ENCODE measurements around the gene GRID2.

GRID2 gene

DNA sequence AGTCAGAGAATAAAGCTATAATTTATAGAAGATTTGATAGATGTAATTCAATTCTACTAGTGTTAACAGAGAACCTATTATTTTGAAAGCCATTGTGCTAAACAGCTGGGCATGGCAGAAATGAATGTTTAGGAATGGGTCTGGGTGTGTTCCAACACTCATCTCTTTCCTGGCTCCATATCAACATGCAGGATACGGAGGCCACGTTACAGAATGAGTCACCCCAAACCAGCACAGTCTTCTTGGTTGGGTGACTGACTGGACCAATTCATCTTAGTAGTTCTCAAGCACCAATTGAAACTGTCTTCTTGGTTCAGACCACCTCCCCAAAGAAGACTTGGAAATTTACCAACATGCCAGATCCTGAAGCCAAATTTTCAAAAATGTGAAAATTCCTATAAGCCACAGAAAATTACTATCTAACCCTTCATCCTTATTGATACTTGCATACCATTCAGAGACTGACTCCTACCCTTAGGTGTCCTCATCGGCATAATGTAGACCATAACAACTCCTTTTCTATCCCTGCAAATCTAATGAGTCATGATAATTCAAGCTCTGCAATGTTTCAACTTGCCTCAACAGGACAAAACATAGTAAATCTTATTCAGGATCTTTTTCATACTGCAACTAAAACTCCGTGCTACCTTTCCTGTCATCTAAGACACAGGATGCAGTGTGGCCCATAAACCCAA, 1472.8 kb downstream of the GRID2 start:
- TF ChIP-seq, protein P1, sequence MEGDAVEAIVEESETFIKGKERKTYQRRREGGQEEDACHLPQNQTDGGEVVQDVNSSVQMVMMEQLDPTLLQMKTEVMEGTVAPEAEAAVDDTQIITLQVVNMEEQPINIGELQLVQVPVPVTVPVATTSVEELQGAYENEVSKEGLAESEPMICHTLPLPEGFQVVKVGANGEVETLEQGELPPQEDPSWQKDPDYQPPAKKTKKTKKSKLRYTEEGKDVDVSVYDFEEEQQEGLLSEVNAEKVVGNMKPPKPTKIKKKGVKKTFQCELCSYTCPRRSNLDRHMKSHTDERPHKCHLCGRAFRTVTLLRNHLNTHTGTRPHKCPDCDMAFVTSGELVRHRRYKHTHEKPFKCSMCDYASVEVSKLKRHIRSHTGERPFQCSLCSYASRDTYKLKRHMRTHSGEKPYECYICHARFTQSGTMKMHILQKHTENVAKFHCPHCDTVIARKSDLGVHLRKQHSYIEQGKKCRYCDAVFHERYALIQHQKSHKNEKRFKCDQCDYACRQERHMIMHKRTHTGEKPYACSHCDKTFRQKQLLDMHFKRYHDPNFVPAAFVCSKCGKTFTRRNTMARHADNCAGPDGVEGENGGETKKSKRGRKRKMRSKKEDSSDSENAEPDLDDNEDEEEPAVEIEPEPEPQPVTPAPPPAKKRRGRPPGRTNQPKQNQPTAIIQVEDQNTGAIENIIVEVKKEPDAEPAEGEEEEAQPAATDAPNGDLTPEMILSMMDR (IDR thresholded peaks at IDR 0.05), result no peak
- H3K27ac ChIP-seq, result no peak overlapping the region

DNA sequence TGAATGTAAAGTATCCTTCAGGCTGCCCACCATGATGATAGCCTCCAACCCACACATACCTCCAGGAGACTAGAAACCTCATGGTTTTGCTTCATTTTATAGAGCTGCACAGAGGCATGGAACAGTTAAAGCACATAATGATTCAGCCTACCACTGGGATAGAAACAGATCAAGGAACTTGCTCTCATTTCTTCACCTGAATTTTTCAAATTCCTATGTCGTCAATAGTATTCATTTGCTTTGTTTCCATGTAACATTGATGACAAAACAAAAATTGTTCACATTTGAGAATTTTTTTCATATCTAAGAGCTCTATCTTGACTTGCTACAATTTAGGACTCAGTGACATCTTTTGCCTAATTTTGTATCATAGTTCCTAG, 1473.3 kb downstream of the GRID2 start:
- no peak for TF ChIP-seq ZFX (IDR thresholded peaks at IDR 0.05; ENCODE audit: borderline replicate concordance)
- TF ChIP-seq, protein P1 (IDR thresholded peaks at IDR 0.05), result no peak
- no peak overlapping the region for H3K27ac ChIP-seq

DNA sequence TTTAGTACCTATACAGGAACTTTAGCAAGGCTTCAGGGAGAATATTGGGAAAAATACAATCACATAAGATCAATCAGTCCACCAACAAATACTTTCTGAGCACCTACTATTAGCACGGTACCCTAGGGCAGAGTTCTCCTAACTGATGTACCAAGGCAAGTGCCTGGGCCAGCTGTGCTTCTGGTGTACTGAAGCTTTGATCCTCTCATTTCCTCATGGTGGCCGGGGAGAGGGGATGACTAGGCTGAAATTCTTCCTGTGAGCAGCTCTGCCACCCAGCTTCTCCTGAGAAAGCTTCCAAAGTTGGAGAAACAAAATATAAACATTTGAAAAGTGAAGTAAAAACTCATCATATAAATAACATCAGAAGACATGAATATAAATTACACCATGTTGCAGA, 1475.5 kb downstream of the GRID2 start:
- TF ChIP-seq, protein P1 (IDR thresholded peaks at IDR 0.05), result no peak
- no peak for TF ChIP-seq ZFX (IDR thresholded peaks at IDR 0.05; ENCODE audit: borderline replicate concordance)
- no peak overlapping the region for H3K27ac ChIP-seq

DNA sequence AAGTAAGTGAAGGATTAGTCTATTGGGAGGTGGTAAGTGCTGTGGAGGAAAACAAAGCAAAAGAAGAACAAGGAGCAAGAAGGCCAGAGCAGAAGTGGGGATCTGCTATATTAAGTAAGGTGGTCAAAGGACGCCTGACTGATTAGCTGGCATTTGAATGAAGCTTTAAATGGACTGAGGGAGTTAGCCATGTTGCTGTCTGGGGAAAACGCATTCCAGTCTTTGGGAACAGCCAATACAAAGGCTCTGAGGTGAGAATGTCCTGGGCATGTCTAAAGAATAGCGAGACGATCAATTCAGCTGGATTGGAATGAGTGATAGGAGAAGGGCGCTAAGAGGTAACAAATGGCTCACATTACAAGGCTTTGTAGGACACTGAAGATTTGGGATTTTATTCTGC, 1476.3 kb downstream of the GRID2 start:
- no peak overlapping the region for H3K27ac ChIP-seq
- no peak for TF ChIP-seq ZFX (IDR thresholded peaks at IDR 0.05; ENCODE audit: borderline replicate concordance)

DNA sequence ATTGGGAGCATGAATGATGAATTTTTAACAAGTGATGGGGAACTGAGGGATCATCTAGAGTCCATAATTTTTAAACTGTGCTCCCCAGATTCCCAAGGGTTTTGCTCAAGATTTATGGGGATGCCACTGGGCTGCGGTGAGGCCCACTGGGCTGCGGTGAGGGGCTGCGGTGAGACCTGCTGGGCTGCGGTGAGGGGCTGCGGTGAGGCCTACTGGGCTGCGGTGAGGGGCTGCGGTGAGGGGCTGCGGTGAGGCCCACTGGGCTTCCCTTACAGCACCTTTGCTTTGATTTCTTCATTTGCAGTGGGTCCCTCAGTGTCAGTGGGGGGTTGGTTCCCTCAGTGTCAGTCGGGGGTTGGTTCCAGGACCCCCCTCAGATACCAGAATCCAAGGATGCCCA, 1477.4 kb downstream of the GRID2 start:
- TF ChIP-seq ZFX (IDR thresholded peaks at IDR 0.05; ENCODE audit: borderline replicate concordance), result no peak
- TF ChIP-seq, protein P1 (IDR thresholded peaks at IDR 0.05), result no peak
- no peak overlapping the region for H3K27ac ChIP-seq

DNA sequence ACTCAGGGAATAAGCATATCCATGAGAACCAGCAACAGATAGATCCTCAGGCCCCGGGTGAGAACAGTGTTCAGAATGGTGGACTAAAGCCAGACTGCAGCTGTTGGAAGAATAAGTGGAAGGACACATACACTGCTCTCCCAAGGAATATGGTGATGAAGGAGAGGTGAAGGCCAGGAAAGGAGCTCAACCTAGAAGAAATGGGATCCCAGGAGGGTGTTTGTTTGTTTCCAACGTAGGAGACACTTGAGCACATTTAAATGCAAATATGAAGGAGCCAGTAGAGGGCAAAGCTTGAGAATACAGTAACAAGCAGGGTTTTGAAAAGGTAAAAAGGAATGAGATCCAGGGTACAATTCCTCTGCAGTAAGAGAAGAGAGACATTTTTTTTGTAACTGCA, 1482.4 kb downstream of the GRID2 start:
- TF ChIP-seq, protein P1 (IDR thresholded peaks at IDR 0.05), result no peak
- no peak for TF ChIP-seq ZFX (IDR thresholded peaks at IDR 0.05; ENCODE audit: borderline replicate concordance)
- no peak overlapping the region for H3K27ac ChIP-seq

DNA sequence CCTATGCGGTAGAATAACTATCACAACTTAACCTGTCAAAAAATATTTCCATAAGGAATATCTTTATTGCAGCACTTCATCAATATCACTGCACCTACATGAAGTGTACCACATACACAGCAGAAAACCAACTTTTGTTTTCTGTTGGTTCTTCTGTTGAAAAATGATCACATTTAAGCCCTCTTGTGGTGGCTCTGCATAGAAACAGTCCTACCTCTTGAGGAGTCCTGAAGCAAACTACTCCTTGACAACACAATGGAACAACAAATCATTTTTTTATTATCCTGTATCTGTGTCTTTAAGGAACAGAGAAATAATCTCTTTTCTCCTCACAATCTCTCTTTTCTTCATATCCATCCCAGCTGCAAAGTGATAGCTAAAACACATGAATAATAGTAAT, 1484.9 kb downstream of the GRID2 start:
- no peak for TF ChIP-seq ZFX (IDR thresholded peaks at IDR 0.05; ENCODE audit: borderline replicate concordance)
- TF ChIP-seq, protein P1 (IDR thresholded peaks at IDR 0.05), result peak; percentile 56
- no peak overlapping the region for H3K27ac ChIP-seq
